HG02623 (cell line): ENCODE data around the gene FRMD4A.
"Not testable (repeated sequence)": the region's sequence is repeated elsewhere in the genome, so short reads cannot be mapped to it uniquely, and the experiment has no call there.

Experiments
- ATAC-seq: cut with Tn5 transposase; IDR thresholded peaks from one replicate; pipeline ENCODE4 v1.9.1; 2021; ENCODE audit warnings: moderate library complexity; ENCODE audit not compliant: unreplicated experiment

Gene FRMD4A

GRCh38 chr10:13891128-13892000 lies 439.4 kb downstream of the FRMD4A start:
- no peak for ATAC-seq

GRCh38 chr10:13890233-13891127 lies 440.2 kb downstream of the FRMD4A start:
- ATAC-seq: no peak

GRCh38 chr10:13887761-13888160 lies 443.0 kb downstream of the FRMD4A start:
- no peak for ATAC-seq

DNA sequence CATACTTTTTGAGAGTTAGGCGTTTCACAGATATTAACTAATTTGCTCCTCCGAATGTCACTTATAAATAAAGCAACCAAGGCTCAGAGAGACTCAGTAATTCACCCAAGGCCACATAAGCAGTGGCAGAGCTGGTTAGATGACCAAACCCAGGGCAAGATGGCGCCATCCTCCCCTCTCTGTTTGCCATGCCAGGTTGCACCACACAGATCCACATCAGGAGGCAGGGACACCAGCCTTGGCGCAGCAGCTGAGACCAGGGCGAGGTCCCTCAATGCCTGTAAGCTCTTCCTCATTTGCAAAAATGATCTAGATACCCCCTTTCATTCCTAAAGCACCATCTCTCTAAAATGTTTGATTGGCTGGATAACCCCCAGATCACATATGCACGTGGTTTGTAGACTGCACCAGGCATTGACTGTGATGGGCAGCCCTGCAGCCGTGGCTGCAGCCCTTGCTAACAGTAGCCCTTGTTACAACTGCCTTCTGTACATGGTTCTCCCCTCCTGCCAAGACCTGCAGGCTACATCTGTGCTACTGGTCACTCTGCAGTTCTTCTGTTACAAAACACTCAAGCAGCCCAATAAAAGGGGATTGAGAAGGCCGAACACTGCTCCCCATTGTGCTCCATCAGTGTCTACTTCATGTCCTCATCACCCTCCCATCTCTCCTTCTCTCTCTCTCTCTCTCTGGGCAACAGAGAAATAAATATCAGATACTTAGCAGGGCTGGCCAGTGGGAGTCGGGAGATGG lies 445.3 kb downstream of the FRMD4A start:
- no peak for ATAC-seq

- ATAC-seq: no peak
Observed at GRCh38 chr10:13883636-13884444, 446.9 kb downstream of the FRMD4A start.

- ATAC-seq: no peak
Observed at GRCh38 chr10:13882119-13882711, 448.5 kb downstream of the FRMD4A start.

- no peak for ATAC-seq
Observed at GRCh38 chr10:13880760-13881159, 450.0 kb downstream of the FRMD4A start.

- ATAC-seq: no peak
Observed at GRCh38 chr10:13877154-13877909, 453.4 kb downstream of the FRMD4A start.

- no peak for ATAC-seq
Observed at GRCh38 chr10:13873196-13873595, 457.5 kb downstream of the FRMD4A start.

GRCh38 chr10:13872411-13872810 lies 458.3 kb downstream of the FRMD4A start:
- ATAC-seq: no peak

GRCh38 chr10:13871776-13872175 lies 458.9 kb downstream of the FRMD4A start:
- ATAC-seq: no peak

DNA sequence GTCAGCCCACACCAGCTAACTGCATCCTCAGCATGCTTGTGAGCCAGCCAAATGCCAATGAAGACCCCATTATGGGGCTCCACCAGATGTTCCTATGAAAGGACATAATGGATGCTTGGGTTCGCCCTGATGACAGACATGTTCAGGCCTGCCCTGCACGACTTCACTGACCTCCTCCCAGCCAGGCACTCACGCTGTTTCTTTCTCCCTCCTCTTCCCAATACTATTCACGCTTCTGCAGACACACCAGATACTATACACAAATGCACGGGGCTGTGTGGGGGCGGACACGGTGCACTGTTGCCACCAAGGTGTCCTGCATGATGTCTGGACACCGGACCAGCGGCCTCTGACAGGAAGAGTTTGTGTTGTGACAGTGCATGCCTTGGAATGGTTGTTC lies 459.7 kb downstream of the FRMD4A start:
- ATAC-seq: no peak

- ATAC-seq: no peak
Observed at GRCh38 chr10:13869295-13869664, 461.4 kb downstream of the FRMD4A start.

DNA sequence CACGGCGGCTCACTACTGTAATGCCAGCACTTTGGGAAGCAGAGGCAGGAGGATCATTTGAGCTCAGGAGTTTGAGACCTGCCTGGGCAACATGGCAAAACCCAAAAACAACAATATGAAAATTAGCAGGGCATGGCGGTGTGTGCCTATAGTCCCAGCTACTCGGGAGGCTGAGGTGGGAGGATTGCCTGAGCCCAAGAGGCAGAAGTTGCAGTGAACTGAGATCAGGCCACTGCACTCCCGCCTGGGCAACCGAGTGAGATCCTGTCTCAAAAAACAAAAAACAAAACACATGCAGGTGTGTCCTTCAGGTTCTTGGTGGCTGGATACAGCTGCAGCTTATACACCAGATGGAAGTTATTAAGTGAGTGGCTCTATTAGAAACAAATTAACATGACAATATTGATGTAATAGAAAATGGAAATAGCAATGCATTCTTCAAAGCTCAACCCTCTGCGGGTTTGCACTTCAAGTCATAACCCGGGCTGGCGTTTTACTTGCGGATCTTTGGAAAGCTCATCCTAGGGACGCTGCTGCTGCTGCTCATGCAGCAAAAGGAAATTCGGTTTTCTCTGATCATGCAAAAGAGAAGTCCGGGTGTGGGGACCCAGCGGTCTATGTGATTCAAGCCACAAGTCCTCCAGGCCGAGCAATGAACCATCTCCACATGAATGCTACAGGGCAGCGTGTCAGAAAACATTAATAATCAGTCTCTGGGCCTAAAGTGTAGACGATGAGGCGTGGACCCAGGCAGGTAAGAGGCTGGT lies 462.0 kb downstream of the FRMD4A start:
- no peak for ATAC-seq

DNA sequence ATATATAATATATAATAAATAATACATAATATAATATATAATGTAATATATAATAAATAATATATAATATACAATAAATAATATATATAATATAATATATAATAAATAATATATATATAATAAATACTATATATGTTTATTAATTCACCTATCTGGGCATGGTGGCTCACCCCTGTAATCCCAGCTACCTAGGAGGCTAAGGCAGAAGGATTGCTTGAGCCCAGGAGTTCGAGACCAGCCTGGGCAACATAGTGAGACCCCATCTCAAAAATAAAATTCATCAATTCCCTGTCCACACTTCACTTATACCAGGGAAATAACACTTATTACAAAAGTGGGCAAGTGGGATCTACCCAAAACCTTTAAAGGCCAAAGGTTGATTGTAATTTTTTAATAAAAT lies 462.9 kb downstream of the FRMD4A start:
- ATAC-seq: no peak

DNA sequence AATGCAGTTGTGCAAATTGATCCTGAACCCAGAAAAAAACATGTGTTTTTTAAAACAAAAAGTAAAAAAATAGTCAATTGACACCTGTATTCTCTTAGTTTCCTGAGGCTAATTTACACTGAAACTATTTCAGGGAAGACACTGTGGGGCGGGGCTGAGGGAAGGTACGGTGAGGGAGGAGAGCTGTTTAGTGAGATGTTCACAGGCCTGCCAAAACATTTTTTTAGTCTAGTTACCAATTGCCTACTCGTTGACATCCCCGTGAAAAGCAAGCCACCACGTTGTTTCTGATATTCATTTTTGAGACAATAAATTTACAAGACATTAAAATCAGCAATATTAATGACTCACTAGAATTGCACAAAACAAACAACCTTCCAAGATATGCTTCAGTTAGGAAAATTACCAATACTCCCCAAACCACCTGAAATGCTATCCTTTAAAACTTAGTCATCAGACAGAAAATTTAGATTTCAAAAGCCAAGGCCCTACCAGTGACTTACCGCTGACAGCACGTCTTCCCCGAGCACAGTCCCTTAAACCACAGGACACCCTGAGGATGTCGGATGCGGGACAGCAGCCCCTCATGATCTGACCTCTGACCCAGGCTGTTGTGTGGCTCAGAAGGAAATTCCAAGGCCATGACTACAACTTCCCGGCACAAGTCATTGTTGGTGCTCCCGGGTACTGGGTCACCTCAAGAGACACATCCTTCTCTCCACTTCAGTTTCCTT lies 464.8 kb downstream of the FRMD4A start:
- ATAC-seq: no peak

GRCh38 chr10:13865220-13865619 lies 465.5 kb downstream of the FRMD4A start:
- not testable (repeated sequence) for ATAC-seq
